Renal cortical epithelial cell (primary cell): ENCODE measurements around the gene TRIM52. TPM values are rescaled to one million over a fixed set of nuclear protein-coding genes. Genes with fewer than 3 reads are reported as not detected.

Experiments used
- DNase-seq: peaks from one replicate; pipeline ENCODE4 v3.0.0-alpha.2; 2011; ENCODE audit warnings: low read depth
- total RNA-seq: library from RNA; depleted of rRNA; stranded (reverse); fragments of >200 nt; gene quantifications from 2 replicates; pipeline ENCODE4 v1.2.3, GENCODE V29; 2014

Gene TRIM52
- total RNA-seq, 1 donor from 2014 or later = 13.6 TPM

- no peak for DNase-seq
Observed at GRCh38 chr5:181233801-181234454, 27.0 kb downstream of the TRIM52 start.

GRCh38 chr5:181233088-181233800 lies 27.7 kb downstream of the TRIM52 start:
- no peak for DNase-seq

- no peak for DNase-seq
Observed at GRCh38 chr5:181232593-181232992, 28.4 kb downstream of the TRIM52 start.

GRCh38 chr5:181231432-181231831 lies 29.5 kb downstream of the TRIM52 start:
- DNase-seq = no peak

GRCh38 chr5:181230551-181230950 lies 30.4 kb downstream of the TRIM52 start:
- DNase-seq = no peak

GRCh38 chr5:181229996-181230395 lies 30.9 kb downstream of the TRIM52 start:
- DNase-seq = no peak

DNA sequence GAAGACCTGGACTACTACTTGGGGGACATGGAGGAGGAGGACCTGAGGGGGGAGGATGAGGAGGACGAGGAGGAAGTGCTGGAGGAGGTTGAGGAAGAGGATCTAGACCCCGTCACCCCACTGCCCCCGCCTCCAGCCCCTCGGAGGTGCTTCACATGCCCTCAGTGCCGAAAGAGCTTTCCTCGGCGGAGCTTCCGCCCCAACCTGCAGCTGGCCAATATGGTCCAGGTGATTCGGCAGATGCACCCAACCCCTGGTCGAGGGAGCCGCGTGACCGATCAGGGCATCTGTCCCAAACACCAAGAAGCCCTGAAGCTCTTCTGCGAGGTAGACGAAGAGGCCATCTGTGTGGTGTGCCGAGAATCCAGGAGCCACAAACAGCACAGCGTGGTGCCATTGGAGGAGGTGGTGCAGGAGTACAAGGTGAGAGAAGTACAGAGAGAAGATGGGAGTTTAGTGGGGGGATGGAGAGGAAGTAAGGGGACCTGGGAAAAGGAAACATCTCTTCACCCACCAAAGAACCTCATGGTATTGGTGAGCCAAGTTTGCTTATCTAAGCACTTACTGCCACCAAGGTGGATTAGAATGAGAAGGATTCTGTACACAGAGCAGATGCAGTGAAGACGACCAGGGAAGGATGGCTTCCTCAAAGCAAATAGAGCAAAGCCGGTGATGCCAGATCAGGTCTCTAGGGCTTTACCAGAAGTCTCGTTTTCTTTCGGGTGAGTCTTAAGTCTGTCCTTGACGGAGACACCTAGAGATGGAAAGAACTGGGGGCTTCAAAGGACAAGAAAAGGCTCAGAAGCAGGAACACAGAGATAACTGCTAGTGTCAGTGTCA lies 36.3 kb downstream of the TRIM52 start:
- no peak for DNase-seq

DNA sequence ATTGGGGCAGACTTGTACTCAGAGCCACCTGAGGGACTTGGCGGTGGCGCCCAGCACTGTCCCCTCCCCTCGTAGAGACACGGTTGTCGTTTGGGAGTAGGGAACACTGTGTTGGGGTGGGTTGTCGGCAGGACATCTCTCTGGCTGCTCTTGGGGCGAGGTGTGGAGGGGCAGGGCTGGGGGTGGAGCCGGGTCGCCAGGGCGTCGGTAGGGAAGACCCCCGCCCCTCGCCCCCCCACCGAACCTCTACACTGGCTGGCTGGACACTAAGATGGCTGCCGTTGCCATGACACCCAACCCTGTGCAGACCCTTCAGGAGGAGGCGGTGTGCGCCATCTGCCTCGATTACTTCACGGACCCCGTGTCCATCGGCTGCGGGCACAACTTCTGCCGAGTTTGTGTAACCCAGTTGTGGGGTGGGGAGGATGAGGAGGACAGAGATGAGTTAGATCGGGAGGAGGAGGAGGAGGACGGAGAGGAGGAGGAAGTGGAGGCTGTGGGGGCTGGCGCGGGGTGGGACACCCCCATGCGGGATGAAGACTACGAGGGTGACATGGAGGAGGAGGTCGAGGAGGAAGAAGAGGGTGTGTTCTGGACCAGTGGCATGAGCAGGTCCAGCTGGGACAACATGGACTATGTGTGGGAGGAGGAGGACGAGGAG lies 37.1 kb downstream of the TRIM52 start:
- DNase-seq = no peak

- peak; percentile 92 for DNase-seq
Observed at GRCh38 chr5:181223058-181223728, 37.8 kb downstream of the TRIM52 start, which contains the start of gene TRIM41. TSS of gene TRIM41 (plus strand) at chr5:181223281. CDS start at chr5:181224000, 719 bp downstream.

DNA sequence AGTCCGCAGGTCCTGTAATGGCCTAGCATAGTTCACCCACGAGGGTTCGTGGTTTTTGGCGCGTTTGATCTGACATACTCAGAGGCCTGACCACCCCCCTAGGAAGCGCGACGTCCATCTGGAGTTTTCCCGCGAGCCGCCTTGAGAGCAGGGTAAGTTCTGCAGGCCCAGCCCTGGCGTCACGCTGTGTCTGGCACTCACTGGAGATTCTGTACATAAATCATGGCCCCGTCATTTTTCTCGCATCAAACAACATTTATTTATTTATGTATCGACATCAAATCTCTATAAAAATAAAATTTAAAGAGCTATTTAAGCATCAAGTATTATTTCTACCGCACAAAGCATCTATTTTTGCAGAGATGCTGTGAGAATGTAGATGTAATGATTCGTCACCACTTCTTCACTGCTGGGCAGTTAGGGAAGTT lies 38.3 kb downstream of the TRIM52 start:
- DNase-seq = peak; percentile 30

DNA sequence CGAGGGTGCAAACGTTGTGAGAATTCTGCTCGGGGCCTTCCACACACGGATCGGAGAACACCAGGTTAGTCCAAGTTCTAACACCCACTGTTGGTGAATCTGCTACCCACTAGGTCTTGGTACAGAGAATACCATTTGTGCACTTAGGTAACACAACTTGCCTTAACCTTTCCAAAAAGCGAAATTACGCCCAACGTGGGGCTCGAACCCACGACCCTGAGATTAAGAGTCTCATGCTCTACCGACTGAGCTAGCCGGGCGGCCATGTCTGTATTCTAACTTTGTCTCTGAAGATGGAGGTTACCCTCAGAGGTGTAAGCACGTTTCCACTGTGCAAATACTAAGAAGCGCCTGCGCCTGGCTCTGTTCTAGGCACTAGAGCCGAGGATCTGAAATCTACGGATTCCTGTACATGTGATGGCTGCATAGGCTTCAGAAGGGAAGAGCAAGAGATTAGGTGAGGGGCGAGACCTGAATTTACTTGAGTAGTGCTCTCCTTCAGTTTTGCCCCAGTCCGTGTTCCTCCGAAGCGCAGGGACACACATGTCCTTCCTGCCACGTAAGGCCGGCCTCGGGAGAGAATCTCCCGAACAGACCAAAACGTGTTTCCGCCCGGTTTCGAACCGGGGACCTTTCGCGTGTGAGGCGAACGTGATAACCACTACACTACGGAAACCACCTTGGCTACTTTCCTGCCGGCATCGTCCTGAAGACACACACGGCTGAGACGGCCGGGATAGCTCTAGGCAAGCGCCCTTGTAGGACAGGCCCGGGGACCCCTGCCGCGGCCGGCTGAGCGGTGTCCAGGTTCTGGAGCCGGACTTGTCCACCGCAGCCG lies 38.9 kb downstream of the TRIM52 start:
- peak; percentile 77 for DNase-seq

- DNase-seq = no peak
Observed at GRCh38 chr5:181221105-181221791, 39.7 kb downstream of the TRIM52 start.

GRCh38 chr5:181220178-181220515 lies 40.8 kb downstream of the TRIM52 start:
- no peak for DNase-seq

DNA sequence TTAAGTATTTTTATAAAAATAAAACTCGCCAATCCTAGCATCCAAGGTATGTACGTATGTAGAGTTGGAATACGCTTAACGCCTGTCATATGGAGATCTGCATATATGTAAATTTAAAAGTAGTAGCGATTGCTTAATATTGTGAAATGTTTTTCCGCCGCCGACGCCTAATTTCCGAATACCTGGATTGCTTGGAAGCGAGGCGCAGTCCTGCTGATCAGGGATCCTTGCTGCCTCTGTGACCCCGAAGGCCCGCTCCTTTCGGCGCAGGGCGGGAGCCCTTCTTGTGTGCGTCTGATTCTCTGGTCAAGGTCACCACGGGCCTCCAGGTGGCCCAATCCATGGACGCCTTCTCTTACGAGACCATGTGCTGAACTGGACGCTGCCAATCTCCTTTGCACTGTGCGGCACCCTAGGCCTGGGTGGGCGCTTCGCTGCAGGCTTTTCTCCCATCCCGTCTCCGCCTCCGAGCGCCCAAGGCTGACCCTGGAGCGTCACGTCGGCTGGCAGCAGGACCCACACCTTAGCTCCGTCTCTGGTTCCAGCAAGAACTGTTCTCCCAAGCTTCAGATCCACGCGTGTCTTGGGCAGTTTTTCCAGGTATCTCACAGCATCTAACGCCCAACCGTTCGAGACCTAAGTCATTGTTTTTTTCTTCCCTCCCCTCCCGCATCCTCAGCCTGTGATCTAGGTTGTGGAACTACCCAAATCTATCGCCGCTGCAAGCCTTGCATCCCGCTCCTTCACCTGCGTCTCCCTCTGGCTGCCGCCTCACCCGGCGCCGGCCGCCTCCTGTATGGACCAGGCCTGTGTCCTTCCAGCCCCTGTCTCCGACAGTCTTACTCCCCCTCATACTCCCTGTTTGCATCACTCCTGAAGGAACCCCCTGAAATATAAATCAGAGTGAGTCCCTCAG lies 41.4 kb downstream of the TRIM52 start:
- no peak for DNase-seq

DNA sequence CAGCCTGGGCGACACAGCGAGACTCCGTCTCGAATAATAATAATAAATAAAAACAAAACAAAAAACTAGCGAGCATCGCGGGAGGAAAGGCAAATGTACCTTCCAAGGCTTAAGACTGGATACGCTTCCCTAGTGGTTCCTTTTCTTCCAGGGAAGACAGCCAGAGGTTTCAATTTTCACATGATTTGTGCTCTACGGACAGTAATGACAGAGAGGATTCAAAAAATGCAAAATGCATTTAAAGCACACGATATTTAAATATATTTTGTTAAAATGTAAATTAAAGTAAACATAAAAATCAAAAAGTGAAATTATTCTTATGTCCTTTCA lies 42.2 kb downstream of the TRIM52 start:
- no peak for DNase-seq

DNA sequence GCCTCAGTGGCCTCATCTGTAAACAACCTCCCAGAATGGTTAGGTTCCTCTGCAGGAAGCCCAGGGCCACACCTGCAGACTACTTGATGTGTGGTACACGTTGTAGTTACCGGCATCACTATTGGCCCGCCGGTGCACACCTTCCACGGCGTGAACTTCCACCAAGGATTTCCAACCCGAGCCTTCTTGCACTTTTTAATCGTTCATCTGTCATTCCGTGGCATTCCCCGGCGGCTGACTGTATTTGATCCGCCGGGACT lies 43.2 kb downstream of the TRIM52 start:
- peak; percentile 30 for DNase-seq

- DNase-seq = no peak
Observed at GRCh38 chr5:181217111-181217802, 43.7 kb downstream of the TRIM52 start.
